Measurements from ENCODE around the gene HERC3. TPM values are rescaled to one million over a fixed set of nuclear protein-coding genes. Genes with fewer than 3 reads are reported as not detected.
"Not testable (repeated sequence)": the region's sequence is repeated elsewhere in the genome, so short reads cannot be mapped to it uniquely, and the experiment has no call there.

Gene HERC3
- total RNA-seq, 1 experiment from 2014 or later, result 11.0 TPM

DNA sequence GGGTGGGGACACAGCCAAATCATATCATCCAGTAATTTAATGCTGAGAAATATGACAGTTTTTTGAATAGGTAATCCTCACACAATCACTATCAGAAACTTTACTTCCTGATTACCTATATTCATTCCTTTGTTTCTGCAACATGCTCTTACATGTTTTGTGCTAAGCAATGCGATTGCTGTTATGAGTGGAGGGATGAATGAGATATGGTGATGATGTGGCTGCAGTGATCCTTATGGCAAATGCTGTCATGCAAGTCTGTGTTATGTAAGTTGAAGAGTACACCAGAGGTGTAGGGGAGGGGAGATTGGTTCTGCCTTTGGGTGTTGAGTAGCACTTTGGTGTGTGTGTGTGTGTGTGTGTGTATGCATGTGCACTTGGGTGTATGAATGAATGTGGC, 14.6 kb downstream of the HERC3 start:
- no peak for DNase-seq (ENCODE audit: low spot score)

DNA sequence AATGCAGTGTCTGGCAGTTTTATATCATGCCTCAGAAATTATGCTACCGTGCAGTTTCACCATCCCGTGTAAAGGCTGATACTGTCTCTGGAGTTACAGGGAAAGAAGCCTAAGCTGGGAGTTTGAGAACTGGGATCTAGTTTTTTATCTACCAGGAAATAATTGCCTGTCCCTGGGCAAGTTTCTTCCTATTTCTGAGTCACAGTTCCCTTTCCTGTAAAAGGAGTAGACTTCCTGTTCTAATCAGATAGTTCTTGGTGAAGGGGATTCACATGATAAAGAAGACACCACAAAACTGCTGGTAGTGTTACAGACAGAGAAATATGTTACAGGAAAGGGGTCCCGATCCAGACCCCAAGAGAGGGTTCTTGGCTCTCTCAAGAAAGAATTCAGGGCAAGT, 17.1 kb downstream of the HERC3 start:
- DNase-seq (ENCODE audit: low spot score), result no peak

DNA sequence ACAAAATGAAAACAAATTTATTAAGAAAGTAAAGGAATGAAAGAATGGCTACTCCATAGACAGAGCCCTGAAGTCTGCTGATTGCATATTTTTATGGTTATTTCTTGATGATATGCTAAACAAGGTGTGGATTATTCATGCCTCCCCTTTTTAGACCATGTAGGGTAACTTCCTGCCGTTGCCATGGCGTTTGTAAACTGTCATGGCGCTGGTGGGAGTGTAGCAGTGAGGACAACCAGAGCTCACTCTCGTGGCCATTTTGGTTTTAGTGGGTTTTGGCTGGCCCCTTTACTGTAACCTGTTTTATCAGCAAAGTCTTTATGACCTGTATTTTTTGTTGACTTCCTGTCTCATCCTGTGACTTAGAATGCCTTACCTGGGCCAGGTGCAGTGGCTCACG, 17.5 kb downstream of the HERC3 start:
- not testable (repeated sequence) for DNase-seq (ENCODE audit: low spot score)

DNA sequence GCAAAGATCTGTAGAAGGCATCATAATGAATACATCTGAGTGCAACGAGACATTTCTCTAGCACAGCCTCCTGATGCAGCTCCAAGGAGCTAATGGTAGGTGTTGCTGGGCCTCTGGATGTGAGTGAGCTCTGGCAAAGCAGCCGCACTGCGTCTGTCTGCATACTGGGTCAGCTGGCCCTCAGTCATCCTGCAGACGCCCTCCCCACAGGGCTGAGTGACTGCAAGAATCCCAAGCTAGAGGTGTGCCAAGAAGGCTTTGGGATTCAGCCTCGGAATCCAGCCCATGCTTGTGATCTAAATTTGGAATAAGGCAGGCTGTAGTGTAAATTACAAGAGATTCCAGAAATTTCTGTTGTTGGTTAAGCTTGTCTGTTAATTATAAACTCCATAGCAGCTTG, 18.5 kb downstream of the HERC3 start:
- DNase-seq (ENCODE audit: low spot score), result no peak

DNA sequence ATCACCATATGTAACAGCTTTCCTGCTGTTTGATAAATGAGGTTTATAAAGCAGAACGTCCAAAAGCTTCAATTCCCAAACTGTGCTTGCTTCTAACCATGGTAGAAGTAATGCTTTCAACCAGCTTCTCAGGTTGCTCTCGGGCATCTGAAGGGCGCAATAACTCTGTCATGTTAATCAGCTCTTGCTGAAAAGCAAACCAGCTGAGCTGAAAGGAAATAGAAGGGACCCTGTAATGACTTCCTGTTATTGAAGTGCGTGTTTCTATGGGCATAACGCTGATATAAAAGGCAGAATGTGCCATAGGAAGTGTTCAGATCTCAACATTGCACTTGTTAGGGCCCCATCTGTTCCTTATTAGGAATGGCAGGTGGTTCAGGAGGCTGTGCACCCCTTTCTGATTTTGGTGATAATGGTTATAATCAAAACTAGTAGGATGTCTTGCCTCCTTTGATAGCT, 21.2 kb downstream of the HERC3 start:
- no peak for DNase-seq (ENCODE audit: low spot score)

DNA sequence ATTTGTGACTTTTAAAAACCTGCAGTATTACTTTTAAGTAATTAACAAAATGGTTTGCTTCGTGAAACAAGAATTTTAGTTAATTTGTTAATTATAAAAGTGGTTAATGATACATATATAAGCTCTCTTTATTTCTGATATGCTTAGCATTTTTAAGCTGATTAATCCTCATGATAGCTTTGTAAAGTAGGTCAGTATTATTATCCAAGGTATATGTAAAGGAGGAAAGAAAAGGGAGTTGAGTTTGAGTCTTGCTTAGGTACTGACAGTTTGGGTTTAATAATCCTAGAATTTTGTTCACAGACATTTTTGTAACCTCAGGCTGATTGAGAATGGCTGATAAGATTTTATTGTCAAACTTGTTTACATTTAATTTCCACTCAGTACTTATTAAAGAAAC, 21.8 kb downstream of the HERC3 start:
- no peak for DNase-seq (ENCODE audit: low spot score)

DNA sequence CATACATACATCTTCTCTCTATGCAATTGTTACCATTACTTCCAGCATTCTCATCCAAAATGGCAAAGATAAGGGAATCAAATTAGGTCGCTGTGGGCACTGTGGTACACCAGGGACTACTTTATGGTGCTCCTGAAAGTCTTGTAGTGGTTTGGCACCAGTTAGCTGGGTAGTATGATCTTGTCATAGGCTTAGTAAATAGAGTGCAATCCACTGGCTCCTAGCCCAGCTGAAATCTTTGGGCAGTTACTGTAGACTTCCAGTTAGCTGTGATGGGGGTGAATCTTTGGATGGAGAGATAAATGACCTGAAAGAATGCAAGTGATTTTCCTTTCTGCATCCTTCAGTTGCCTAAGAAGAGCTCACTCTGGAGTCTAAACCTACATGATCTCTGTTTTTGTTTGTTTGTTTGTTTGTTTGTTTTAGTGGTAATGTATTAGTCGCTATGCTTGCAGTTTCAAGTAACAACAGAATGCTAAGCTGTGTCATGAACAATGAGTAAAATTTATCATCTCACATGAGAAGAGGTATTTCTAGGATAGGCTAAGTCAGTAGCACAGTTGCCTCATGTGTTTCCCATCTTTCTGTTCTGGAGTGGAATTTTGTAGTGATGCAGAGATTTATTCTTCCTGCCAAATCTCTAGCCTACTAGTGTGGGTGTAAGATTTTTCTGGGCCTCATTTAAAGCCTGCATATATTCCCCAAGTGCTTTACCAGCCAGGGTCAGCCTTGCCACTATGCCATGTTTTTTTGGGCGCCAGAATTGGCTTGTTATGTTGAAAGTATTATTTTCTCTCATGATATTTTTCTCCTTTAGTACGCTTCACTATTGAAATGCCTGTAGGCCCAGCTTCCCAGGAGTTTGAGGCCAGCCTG, 24.2 kb downstream of the HERC3 start:
- DNase-seq (ENCODE audit: low spot score), result peak; percentile 41

DNA sequence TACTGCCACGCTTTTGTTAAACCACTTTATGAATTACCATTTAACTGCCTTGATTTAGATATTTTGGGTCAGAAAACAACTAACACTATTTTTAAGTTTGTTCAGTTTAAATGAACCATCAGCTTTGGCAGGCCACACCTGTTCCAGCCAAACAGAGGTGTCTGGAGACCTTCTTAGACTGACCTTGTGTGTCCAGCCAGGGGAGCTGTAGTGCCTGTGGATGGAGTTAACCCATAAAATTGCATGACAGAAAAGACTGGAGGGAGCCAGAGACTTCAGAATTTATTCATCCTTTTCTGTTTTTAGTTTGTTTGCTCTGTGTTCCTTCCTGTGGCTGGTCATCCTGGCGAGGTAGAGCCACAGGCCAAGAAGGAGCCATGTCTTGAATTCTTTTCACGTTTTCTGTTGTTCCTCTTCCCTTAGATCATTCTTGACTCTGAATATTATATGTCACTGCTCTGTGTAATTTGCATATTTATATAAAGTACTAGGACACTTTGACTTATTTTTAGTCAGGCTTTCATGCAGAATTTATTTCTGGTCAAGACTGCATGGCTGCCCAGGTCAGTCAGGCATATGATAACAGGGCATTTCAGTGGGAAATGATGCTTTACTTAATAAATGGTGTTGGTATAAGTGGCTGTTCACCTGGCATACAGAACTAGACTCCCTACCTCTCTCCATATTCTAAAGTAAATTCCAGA, 26.7 kb downstream of the HERC3 start:
- no peak for DNase-seq (ENCODE audit: low spot score)

DNA sequence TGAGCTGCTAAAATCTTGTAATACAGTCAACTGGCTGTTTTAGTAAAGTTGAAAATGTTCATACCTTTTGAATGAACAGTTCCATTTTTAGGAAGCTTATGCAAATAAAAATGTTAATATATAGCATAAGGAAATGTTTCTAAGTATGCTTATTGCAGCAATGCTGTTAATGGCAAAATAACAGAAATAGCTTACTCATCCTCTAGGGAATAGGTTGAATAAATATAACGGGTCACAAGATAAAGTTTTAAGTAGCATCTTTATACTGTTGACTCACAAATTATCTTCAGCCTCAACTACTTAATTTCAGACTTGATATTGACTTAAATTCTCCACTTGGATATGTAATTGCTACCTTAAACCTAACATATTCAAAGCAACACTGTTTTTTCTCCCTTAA, 27.7 kb downstream of the HERC3 start:
- DNase-seq (ENCODE audit: low spot score), result no peak

DNA sequence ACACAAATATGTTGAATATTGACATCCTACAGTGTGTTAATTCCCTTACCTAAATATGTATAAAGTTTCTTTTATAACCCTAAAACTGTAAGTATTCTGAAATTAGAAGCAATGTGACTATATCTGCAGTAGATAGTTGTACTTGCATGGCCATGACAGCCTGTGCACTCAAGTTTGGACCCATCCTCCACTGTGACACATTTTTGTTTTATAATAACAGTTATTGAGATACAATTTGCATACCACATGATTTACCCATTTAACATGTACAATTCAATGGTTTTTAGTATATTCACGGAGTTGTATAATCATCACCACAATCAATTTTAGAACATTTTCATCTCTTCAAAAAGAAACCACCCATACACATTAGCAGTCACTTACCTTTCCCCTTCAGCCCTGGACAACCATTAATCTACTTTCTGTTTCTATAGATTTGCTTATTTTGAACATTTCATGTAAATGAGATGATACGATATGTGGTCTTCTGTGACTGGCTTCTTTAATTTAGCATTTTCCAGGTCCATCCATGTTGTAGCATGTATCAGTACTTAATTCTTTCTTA, 29.6 kb downstream of the HERC3 start:
- no peak for DNase-seq (ENCODE audit: low spot score)

DNA sequence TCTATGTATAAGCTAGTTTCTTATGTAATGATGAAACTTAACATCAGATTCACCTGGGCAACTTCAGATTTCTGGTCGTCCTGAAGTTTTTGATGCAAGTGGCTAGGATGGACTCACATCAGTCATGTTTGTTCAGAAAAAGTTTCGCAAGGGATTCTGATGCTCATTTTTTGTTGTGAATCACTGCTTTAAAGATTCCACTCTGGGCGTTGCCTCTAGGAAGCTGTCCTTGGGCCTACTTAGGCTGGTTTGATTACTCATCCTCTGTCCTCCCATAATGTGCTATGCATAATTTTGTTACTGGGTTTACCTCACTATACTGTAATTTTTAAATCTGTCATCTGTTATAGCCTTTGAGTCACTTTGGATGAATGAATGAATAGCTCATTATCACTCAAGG, 30.8 kb downstream of the HERC3 start:
- no peak for DNase-seq (ENCODE audit: low spot score)

DNA sequence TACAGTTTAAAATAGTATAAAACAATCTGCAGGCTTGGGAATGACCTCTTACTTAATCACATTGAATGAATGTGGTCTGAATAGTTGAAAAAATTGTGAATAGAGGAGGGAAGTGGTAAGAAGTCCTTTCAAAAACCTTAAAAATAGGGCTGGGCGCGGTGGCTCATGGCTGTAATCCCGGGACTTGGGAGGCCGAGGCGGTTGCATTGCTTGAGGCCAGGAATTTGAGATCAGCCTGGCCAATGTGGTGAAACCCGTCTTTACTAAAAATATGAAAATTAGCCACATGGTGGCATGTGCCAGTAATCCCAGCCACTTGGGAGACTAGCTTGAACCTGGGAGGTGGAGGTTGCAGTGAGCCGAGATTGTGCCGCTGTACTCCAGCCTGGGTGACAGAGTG, 36.5 kb downstream of the HERC3 start:
- DNase-seq (ENCODE audit: low spot score), result peak; percentile 7

DNA sequence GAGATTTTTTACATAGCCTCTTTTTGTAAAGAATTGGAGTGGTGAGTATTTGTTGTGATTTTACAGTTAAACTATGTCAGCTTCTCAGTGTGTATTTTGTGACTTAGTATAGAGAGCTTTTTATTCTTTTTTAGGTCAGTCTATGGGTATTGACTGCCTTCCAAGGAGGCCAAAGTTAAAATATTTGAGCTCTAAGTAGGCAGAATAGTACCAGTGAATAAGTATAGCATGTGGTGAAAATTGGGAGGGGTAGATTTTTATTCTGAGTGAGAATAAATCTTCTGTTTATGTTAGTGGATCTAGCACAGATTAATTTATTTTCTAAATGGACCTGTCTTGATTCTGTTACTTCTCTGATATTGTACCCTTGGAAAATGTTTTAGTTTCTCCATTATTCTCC, 37.5 kb downstream of the HERC3 start:
- DNase-seq (ENCODE audit: low spot score), result no peak

DNA sequence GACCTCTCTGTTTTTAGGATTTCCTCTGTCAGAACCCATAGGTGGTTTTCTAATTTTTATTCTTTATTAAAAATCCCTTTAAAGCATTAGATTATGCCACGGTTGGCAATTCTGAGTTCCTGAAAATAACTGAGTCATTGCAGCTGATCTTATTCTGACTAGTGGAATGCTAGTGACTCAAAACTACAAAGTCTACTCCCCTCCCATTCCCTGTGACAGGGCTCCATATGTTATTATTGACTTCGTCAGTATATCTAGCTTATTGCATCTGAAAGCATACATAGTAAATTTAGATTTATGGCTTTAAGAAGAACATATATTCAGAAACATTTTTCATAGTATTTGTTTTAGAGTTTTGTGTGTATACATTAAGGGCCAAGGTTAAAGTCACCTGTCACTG, 38.5 kb downstream of the HERC3 start:
- DNase-seq (ENCODE audit: low spot score), result no peak

DNA sequence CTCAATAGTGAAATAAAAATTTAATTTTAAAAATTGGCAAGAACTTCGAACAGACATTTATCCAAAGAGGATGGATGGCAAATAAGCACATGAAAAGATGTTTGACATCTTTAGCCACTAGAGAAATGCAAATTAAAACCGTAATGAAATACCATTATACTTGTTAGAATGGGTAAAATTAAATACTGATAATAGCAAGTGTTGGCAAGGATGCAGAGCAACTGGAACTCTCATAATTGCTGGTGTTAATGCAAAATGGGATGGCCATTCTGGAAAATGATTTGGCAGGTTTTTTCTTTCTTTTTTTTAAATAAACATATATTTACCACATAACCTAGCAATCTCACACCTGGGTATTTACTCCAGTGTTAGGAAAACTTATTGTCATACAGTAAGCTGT, 51.7 kb downstream of the HERC3 start:
- no peak for DNase-seq (ENCODE audit: low spot score)

DNA sequence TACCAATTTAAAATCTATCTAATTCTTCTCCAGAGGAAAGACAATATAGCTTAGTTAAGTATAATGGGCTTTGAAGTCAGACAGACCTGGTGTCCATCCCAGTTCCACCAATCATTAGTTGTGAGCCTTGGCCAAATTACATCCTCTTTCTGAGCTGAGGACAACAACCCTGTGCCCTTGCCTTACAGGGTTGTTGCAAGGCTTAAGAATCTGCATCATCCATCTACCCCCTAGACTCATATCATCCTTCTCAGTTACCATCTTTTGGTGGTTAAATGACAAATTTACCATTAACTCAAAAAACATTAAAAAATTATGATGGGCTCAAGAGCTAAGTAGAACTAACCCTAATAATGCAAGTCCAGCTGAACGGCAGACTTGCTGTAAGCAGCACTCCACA, 53.7 kb downstream of the HERC3 start:
- no peak for DNase-seq (ENCODE audit: low spot score)

DNA sequence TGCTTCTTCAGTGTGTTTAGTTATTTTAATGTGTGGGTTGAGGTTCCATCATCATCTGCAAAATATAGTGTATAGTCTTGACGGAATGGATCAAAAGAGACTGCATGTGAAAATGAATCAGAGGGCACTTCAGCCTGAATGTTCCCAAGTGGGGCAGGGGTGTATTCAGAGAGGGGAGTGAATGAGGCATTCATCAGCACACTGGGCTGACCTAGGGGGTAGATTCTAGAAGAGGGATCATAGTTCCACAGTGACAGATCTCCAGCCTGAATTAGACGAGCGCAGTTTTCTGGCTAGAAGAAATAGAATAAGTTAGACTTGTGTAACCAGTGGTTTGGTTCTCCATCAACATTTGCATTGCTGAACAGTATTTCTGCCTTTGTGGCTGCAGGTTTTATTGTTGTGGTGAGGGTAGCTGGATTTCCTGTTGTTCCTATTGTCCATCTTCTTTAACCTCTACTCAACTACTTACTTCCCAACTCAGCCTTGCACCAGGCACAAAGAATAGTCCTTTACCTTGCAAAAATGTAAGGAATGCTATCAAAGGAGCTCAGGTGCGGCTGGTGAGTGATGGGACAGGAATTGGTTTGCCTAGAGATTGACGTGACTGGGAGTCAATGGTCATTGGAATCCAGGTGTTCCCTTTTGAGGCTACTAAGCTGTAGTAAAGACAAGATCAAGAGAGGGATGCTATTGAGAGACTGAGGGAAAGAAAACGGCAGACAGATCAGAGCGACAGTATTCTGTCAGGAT, 54.4 kb downstream of the HERC3 start:
- no peak for DNase-seq (ENCODE audit: low spot score)

DNA sequence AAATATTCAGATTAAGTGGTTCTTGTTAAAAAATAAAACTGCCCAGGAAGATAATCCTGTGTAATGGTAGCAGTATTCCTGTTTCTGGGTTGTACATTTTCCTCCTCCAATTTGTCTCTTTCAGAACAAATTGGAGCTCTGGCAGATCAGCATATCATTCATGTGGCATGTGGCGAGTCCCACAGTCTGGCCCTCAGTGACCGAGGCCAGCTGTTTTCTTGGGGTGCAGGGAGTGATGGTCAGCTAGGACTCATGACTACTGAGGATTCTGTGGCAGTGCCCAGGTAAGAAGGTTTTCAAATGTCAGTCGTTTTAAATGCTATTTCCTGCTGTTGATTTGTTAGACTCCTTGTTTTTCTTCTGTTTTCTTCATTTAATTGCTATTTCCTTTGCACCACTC, 57.4 kb downstream of the HERC3 start:
- DNase-seq (ENCODE audit: low spot score), result no peak

DNA sequence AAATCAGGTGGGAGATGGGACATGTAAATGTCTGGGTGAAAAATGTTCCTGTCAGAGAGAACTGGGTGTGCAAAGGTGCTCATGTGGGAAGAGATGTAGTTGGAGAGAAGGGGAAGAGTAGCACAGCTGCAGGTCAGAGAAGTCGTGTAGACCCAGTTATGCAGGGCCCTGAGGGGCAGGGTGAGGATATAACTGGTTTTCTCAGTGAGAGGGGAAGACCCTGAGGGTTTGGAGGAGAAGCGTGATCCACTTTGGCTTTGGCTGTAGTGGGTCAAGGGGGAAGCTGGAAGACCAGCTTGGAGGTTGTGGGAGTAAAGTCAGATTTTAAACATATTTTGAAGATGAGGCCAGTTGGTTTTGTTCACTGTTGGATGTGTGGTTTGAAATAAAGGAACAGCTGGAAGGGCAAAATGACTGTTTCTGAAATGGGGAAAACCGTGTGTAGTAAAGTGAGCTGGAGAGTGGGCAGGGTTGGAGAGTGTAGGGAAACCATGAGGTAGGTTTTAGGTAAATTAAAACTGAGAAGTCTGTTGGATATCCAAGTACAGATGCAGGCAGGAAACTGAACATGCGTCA, 61.2 kb downstream of the HERC3 start:
- no peak for DNase-seq (ENCODE audit: low spot score)

DNA sequence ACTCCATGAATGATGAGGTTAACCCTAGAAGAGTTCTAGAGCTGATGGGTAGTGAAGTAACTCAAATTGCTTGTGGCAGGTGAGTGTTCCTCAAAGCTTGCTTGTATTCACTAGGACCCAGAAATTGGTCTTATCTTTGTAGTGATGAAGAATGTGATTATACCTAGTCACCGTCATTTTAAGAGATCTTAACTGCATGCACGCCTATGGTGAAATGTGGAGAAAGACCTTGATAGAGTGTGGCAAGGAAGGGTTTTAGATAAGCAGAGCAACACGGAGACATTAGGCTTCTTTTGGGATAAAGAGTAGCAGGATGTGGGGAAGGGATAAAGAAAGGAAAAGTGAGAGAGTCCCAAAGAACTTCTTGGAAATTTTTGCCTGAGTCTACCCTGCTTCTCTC, 62.9 kb downstream of the HERC3 start:
- DNase-seq (ENCODE audit: low spot score), result no peak

DNA sequence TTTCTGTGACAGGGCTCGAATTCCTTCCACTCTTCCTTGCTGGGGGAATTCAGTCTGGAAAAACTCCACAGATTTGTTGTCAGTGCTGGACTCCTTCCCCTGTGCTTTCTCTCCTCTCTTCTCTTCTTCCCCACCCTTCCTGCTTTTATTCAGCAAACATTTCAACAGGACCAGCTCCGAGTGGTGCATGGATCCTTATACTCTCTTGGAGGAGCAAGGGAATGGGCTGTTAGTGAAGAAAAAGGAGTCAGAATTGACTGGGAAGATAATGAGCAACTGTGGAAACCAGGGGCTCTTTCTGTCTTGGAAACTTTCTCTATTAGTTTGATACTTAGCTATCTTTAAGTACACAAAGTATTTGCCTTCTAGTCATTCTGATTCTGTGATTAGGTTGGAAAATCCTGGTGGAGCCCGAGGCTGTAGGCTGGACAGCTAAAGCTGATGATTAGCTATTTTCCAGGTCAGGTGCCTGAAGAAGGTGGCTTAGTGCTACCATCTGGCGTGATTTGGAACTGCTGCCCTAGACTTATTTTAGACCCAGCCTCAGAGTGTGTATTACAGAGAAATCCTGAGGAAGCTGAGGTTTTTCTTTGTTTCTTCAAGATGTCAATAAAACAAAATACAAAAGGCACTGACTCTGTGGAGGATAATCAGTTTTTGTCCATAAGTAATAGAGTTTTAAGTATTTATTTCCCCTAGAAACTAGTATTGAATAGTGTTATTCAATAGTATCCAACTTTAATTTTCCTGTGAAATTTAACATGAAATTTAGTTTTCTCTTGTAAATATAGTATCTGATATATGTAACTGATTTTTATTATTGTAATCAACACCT, 67.0 kb downstream of the HERC3 start:
- DNase-seq (ENCODE audit: low spot score), result peak; percentile 55

Data from H4 (cell line).